NCI-H1694 treated with DMSO at 0.1 percent for 48 hours (cell line): Measurements from ENCODE around the gene SRD5A1.

ENCODE experiments used
- DNase-seq: peaks from one replicate; lab custom pipeline; 2025; lab: John Stamatoyannopoulos, UW

Gene SRD5A1

GRCh38 chr5:6713274-6714225 lies 80.3 kb downstream of the SRD5A1 start, which contains the start of gene TENT4A:
Gene TENT4A, plus strand, starts transcription at chr5:6713432. Its CDS starts 552 bp downstream, at chr5:6713984.
- no peak for DNase-seq

- DNase-seq: no peak
These were observed 81.2 kb downstream of the SRD5A1 start for GRCh38 chr5:6714226-6715041.

- DNase-seq: no peak
These were observed 82.0 kb downstream of the SRD5A1 start for GRCh38 chr5:6715271-6715670.

GRCh38 chr5:6715758-6716628 lies 82.8 kb downstream of the SRD5A1 start:
- DNase-seq: no peak

GRCh38 chr5:6716629-6717149 lies 83.4 kb downstream of the SRD5A1 start:
- DNase-seq: no peak

GRCh38 chr5:6717247-6717646 lies 84.0 kb downstream of the SRD5A1 start:
- no peak for DNase-seq

GRCh38 chr5:6717687-6718086 lies 84.4 kb downstream of the SRD5A1 start:
- no peak for DNase-seq

- DNase-seq: no peak
These were observed 85.0 kb downstream of the SRD5A1 start for GRCh38 chr5:6718161-6718681.

- DNase-seq: no peak
These were observed 85.5 kb downstream of the SRD5A1 start for GRCh38 chr5:6718718-6719117.

- no peak for DNase-seq
These were observed 86.2 kb downstream of the SRD5A1 start for GRCh38 chr5:6719417-6719816.

GRCh38 chr5:6719896-6720560 lies 86.8 kb downstream of the SRD5A1 start:
- DNase-seq: no peak

- DNase-seq: no peak
These were observed 87.3 kb downstream of the SRD5A1 start for GRCh38 chr5:6720561-6720921.

- no peak for DNase-seq
These were observed 88.2 kb downstream of the SRD5A1 start for GRCh38 chr5:6721442-6721841.

GRCh38 chr5:6722015-6722414 lies 88.8 kb downstream of the SRD5A1 start:
- no peak for DNase-seq

GRCh38 chr5:6723122-6723815 lies 90.0 kb downstream of the SRD5A1 start:
- DNase-seq: no peak

- DNase-seq: no peak
These were observed 90.6 kb downstream of the SRD5A1 start for GRCh38 chr5:6723816-6724300.
